ENCODE results near the gene PRKX. TPM values are rescaled to one million over a fixed set of nuclear protein-coding genes. Genes with fewer than 3 reads are reported as not detected.
"Not testable (repeated sequence)": the region's sequence is repeated elsewhere in the genome, so short reads cannot be mapped to it uniquely, and the experiment has no call there.

PRKX gene
- total and polyA plus RNA-seq, 2 of the 13 experiments (the other 11 are each of a cell fraction or from before 2014, with no cell fraction given), result 0.01 to 0.15 TPM

DNA sequence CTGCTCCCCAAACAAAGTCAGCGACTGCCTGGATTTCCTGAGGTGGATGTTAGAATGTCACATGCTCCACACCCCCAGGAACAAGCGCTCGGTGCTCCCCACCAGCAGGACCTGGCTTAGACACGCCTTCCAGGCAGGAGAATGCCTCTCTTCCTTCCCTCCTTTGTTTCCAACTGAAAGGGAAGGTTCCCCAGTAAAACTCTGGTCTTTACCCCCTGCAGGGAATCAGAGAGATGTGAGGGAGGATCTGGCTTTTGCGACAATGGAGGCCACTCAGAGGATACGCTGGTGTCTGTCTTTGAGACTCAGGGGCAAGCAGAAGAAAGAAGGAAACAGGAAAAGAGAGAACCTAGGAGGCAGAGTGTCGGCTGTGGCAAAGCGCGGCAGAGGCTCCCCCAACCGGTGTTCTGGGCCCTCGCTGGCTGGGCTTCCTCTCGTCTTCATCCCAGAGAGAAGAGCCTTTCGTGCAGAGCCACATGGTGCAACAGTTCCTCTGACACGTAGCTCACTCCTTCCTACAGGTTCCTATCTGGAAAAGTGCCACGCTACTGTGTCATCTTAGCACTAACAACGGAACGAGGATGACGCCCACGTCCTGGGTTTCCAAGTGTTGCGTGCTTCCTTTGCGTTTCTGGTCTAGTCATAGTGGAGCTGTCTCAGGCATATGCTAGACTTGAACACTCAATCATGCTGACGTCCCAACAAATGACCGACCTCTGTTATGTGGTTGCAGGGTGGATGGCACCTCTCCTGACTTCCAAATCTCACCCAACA lies 73.4 kb downstream of the PRKX start:
- H2AFZ ChIP-seq (ENCODE audit: low read length); in situ Hi-C loops (cut with HindIII; ENCODE audit: extremely low pct_ligation_motif_present, low pct_unique_long_range_greater_than_20kb); H3K27me3 ChIP-seq (ENCODE audit: control insufficient read depth in 1 of 2, insufficient read depth in 2 of 2, low read length in 2 of 2); H3K9ac ChIP-seq (ENCODE audit: insufficient read depth, low read depth, low read length); ATAC-seq; H3K4me3 ChIP-seq (replicated peaks in 1 of 3; ENCODE audit: insufficient read depth in 1 of 3, low read depth in 2 of 3, low read length in 3 of 3); H4K20me1 ChIP-seq (ENCODE audit: insufficient read depth, low read length); H3K4me2 ChIP-seq (ENCODE audit: low read depth, low read length); FAIRE-seq; H3K27ac ChIP-seq (ENCODE audit: extremely low read length, insufficient read depth, low read length); BruUV-seq (replicated peaks); H3K9me3 ChIP-seq (ENCODE audit: low read length); H3K4me1 ChIP-seq (ENCODE audit: insufficient read depth, low read length); H3K36me3 ChIP-seq (replicated peaks in 1 of 2; ENCODE audit: control insufficient read depth in 1 of 2, insufficient read depth in 2 of 2, low read length in 2 of 2); POLR2A ChIA-PET; H3K79me2 ChIP-seq (ENCODE audit: insufficient read depth, low read length); DNase-seq (ENCODE audit: low spot score); CTCF ChIA-PET (ENCODE audit: low intra/inter-chr PET ratio, low total read pairs): not testable (repeated sequence)
- intact Hi-C loops (cut with micrococcal nuclease; ENCODE audit: unreplicated experiment), result loop anchor here (5.0 kb wide), 2 partner anchors 523 to 763 kb away; no protein-coding TSS in a partner anchor
- 51% methylated on average over 6 of the region's 23 CpGs for WGBS (ENCODE audit: low lambda C conversion rate)

DNA sequence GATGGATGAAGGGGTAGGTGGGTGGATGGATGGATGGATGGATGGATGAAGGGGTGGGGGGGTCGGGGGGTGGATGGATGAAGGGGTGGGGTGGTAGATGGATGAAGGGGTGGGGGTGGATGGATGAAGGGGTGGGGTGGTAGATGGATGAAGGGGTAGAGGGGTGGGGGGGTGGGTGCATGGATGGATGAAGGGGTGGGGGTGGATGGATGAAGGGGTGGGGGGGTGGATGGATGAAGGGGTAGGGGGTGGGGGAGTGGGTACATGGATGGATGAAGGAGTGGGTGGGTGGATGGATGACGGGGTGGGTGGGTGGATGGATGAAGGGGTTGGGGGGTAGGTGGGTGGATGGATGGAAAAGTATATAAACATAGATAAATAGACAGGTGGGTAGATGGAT lies 74.2 kb downstream of the PRKX start:
- H3K9me3 ChIP-seq (ENCODE audit: low read length), result no peaks in the 10 kb centered on the region
- intact Hi-C loops (cut with micrococcal nuclease; ENCODE audit: unreplicated experiment), result loop anchor here (5.0 kb wide), 2 partner anchors 522 to 762 kb away; no protein-coding TSS in a partner anchor
- POLR2A ChIA-PET, result no interaction called here
- in situ Hi-C loops (cut with HindIII; ENCODE audit: extremely low pct_ligation_motif_present, low pct_unique_long_range_greater_than_20kb), result no loop called here
- DNase-seq (ENCODE audit: low spot score) (no peak), ATAC-seq (no peak), FAIRE-seq (no peak)
- no peaks in the 10 kb centered on the region for H4K20me1 ChIP-seq (ENCODE audit: insufficient read depth, low read length)
- H3K4me3 ChIP-seq (replicated peaks in 1 of 3; ENCODE audit: insufficient read depth in 1 of 3, low read depth in 2 of 3, low read length in 3 of 3), result no peak overlapping the region
- H3K9ac ChIP-seq (ENCODE audit: insufficient read depth, low read depth, low read length), result no peak overlapping the region
- WGBS (ENCODE audit: low lambda C conversion rate), result 6% methylated on average over 2 of the region's 2 CpGs
- no peak overlapping the region for H3K27ac ChIP-seq (ENCODE audit: extremely low read length, insufficient read depth, low read length)
- H3K27me3 ChIP-seq (ENCODE audit: control insufficient read depth in 1 of 2, insufficient read depth in 2 of 2, low read length in 2 of 2), result no peaks in the 10 kb centered on the region; a peak in 1 of 5 replicates
- no peak for TF ChIP-seq ZNF367 (CRISPR knock-in tag; IDR thresholded peaks at IDR 0.05; ENCODE audit: borderline replicate concordance)
- TF ChIP-seq, protein P1, sequence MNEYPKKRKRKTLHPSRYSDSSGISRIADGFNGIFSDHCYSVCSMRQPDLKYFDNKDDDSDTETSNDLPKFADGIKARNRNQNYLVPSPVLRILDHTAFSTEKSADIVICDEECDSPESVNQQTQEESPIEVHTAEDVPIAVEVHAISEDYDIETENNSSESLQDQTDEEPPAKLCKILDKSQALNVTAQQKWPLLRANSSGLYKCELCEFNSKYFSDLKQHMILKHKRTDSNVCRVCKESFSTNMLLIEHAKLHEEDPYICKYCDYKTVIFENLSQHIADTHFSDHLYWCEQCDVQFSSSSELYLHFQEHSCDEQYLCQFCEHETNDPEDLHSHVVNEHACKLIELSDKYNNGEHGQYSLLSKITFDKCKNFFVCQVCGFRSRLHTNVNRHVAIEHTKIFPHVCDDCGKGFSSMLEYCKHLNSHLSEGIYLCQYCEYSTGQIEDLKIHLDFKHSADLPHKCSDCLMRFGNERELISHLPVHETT (CRISPR knock-in tag; conservative IDR thresholded peaks at IDR 0.05), result no peak
- TF ChIP-seq, protein P2, sequence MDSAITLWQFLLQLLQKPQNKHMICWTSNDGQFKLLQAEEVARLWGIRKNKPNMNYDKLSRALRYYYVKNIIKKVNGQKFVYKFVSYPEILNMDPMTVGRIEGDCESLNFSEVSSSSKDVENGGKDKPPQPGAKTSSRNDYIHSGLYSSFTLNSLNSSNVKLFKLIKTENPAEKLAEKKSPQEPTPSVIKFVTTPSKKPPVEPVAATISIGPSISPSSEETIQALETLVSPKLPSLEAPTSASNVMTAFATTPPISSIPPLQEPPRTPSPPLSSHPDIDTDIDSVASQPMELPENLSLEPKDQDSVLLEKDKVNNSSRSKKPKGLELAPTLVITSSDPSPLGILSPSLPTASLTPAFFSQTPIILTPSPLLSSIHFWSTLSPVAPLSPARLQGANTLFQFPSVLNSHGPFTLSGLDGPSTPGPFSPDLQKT (CRISPR knock-in tag; IDR thresholded peaks at IDR 0.05; ENCODE audit: borderline replicate concordance), result no peak
- TF ChIP-seq TCF7 (IDR thresholded peaks at IDR 0.05; ENCODE audit: low read depth), result no peak
- TF ChIP-seq CENPT (CRISPR knock-in tag; IDR thresholded peaks at IDR 0.05; ENCODE audit: low read depth), result no peak
- H3K4me2 ChIP-seq (ENCODE audit: low read depth, low read length), result no peak overlapping the region
- H3K4me1 ChIP-seq (ENCODE audit: insufficient read depth, low read length), result no peaks in the 10 kb centered on the region
- H2AFZ ChIP-seq (ENCODE audit: low read length), result no peak overlapping the region
- no peaks in the 10 kb centered on the region for H3K36me3 ChIP-seq (replicated peaks in 1 of 2; ENCODE audit: control insufficient read depth in 1 of 2, insufficient read depth in 2 of 2, low read length in 2 of 2)
- no peaks in the 10 kb centered on the region for H3K79me2 ChIP-seq (ENCODE audit: insufficient read depth, low read length)
- CTCF ChIA-PET (ENCODE audit: low intra/inter-chr PET ratio, low total read pairs), result no interaction called here
- BruUV-seq (replicated peaks), result no TSS peak
